ENCODE results near the gene SLC22A31. TPM values are rescaled to one million over a fixed set of nuclear protein-coding genes. Genes with fewer than 3 reads are reported as not detected.
"Not testable (repeated sequence)": the region's sequence is repeated elsewhere in the genome, so short reads cannot be mapped to it uniquely, and the experiment has no call there.

Gene SLC22A31
- total RNA-seq, 1 donor from 2014 or later: not detected

DNA sequence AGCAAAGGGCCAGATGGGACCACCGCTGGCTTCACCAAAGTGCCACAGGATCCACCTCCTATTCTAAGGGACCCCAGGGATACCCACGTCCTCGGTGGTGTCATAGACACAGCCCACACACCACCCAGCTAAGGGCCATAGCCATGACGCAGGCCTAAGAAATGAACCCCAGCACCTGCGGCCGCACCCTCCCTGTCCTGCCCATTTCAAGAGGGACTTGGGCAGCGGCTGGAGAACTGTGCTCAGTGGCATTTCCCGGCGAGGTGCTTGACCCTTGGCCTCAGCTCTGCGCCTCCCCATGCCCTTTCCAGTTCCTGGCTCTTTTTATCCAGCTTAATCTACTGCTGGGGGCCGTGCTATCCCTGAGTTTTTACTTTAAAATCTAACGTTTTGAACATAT is 44.4 kb upstream of the SLC22A31 start:
- no peaks in the 10 kb centered on the region for H3K27me3 Mint-ChIP-seq (ENCODE audit: unreplicated experiment)
- peaks cover 14% of the 10 kb centered on the region for H3K4me1 Mint-ChIP-seq (ENCODE audit: unreplicated experiment)
- TF ChIP-seq, protein P1, sequence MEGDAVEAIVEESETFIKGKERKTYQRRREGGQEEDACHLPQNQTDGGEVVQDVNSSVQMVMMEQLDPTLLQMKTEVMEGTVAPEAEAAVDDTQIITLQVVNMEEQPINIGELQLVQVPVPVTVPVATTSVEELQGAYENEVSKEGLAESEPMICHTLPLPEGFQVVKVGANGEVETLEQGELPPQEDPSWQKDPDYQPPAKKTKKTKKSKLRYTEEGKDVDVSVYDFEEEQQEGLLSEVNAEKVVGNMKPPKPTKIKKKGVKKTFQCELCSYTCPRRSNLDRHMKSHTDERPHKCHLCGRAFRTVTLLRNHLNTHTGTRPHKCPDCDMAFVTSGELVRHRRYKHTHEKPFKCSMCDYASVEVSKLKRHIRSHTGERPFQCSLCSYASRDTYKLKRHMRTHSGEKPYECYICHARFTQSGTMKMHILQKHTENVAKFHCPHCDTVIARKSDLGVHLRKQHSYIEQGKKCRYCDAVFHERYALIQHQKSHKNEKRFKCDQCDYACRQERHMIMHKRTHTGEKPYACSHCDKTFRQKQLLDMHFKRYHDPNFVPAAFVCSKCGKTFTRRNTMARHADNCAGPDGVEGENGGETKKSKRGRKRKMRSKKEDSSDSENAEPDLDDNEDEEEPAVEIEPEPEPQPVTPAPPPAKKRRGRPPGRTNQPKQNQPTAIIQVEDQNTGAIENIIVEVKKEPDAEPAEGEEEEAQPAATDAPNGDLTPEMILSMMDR (IDR thresholded peaks at IDR 0.05): no peak
- no peak overlapping the region for H3K4me3 Mint-ChIP-seq (ENCODE audit: unreplicated experiment)
- H3K9me3 Mint-ChIP-seq (ENCODE audit: unreplicated experiment): no peaks in the 10 kb centered on the region
- H3K36me3 Mint-ChIP-seq (ENCODE audit: unreplicated experiment): no peaks in the 10 kb centered on the region
- no peak for DNase-seq (ENCODE audit: extremely low spot score, unreplicated experiment)
- H3K27ac Mint-ChIP-seq (ENCODE audit: unreplicated experiment): no peak overlapping the region

DNA sequence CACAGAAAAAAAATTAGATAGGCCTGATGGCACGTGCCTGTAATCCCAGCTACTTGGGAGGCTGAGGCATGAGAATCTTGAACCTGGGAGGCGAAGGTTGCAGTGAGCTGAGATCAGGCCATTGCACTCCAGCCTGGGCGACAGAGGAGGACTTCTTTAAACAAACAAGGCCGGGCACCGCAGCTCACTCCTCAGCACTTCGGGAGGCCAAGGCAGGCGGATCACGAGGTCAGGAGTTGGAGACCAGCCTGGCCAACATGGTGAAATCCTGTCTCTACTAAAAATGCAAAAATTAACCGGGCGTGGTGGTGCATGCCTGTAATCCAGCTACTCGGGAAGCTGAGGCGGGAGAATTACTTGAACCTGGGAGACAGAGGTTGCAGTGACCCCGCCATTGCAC is 43.9 kb upstream of the SLC22A31 start:
- not testable (repeated sequence) for H3K27me3 Mint-ChIP-seq (ENCODE audit: unreplicated experiment); H3K9me3 Mint-ChIP-seq (ENCODE audit: unreplicated experiment); DNase-seq (ENCODE audit: extremely low spot score, unreplicated experiment); H3K4me3 Mint-ChIP-seq (ENCODE audit: unreplicated experiment); H3K36me3 Mint-ChIP-seq (ENCODE audit: unreplicated experiment); H3K27ac Mint-ChIP-seq (ENCODE audit: unreplicated experiment)
- peaks cover 14% of the 10 kb centered on the region for H3K4me1 Mint-ChIP-seq (ENCODE audit: unreplicated experiment)

GRCh38 chr16:89243664-89244063 is 43.3 kb upstream of the SLC22A31 start:
- no peak for DNase-seq (ENCODE audit: extremely low spot score, unreplicated experiment)
- H3K36me3 Mint-ChIP-seq (ENCODE audit: unreplicated experiment): no peaks in the 10 kb centered on the region
- TF ChIP-seq, protein P1 (IDR thresholded peaks at IDR 0.05): no peak
- peaks cover 14% of the 10 kb centered on the region for H3K4me1 Mint-ChIP-seq (ENCODE audit: unreplicated experiment)
- H3K9me3 Mint-ChIP-seq (ENCODE audit: unreplicated experiment): no peaks in the 10 kb centered on the region
- H3K27ac Mint-ChIP-seq (ENCODE audit: unreplicated experiment): no peak overlapping the region
- no peaks in the 10 kb centered on the region for H3K27me3 Mint-ChIP-seq (ENCODE audit: unreplicated experiment)
- peak overlapping the region; percentile 14 for H3K4me3 Mint-ChIP-seq (ENCODE audit: unreplicated experiment)

- DNase-seq (ENCODE audit: extremely low spot score, unreplicated experiment): no peak
- Mint-ChIP-seq H3K4me1 (ENCODE audit: unreplicated experiment) (peaks cover 14% of the 10 kb centered on the region), H3K4me3 (ENCODE audit: unreplicated experiment) (peak overlapping the region; percentile 14), H3K27me3 (ENCODE audit: unreplicated experiment) (no peaks in the 10 kb centered on the region), H3K27ac (ENCODE audit: unreplicated experiment) (no peak overlapping the region), H3K9me3 (ENCODE audit: unreplicated experiment) (no peaks in the 10 kb centered on the region), H3K36me3 (ENCODE audit: unreplicated experiment) (no peaks in the 10 kb centered on the region)
- TF ChIP-seq, protein P1 (IDR thresholded peaks at IDR 0.05): no peak
Observed at GRCh38 chr16:89242795-89243200, 42.5 kb upstream of the SLC22A31 start.

- Mint-ChIP-seq H3K4me3 (ENCODE audit: unreplicated experiment) (peak overlapping the region; percentile 99), H3K4me1 (ENCODE audit: unreplicated experiment) (peaks cover 11% of the 10 kb centered on the region), H3K9me3 (ENCODE audit: unreplicated experiment) (no peaks in the 10 kb centered on the region), H3K36me3 (ENCODE audit: unreplicated experiment) (no peaks in the 10 kb centered on the region), H3K27ac (ENCODE audit: unreplicated experiment) (peak overlapping the region; percentile 99), H3K27me3 (ENCODE audit: unreplicated experiment) (no peaks in the 10 kb centered on the region)
- TF ChIP-seq, protein P1 (IDR thresholded peaks at IDR 0.05): no peak
- peak; percentile 89 for DNase-seq (ENCODE audit: extremely low spot score, unreplicated experiment)
Observed at GRCh38 chr16:89241187-89242007, 41.1 kb upstream of the SLC22A31 start.
